Neural cell (in vitro differentiated cells): ENCODE results near the gene EPHA2.

Experiments used
- CTCF ChIP-seq: fragments of 450-650 bp; IDR thresholded peaks from 2 replicates; pipeline ENCODE4 v1.5.1; 2014; ENCODE audit warnings: antibody characterized with exemption, mild to moderate bottlenecking, moderate library complexity; ENCODE audit not compliant: poor library complexity, severe bottlenecking
- EP300 ChIP-seq: fragments of 450-650 bp; conservative IDR thresholded peaks from 2 replicates; pipeline ENCODE4 v1.6.1; 2014; ENCODE audit warnings: antibody characterized with exemption, mild to moderate bottlenecking, moderate library complexity; ENCODE audit not compliant: poor library complexity, severe bottlenecking
- EZH2 ChIP-seq: fragments of 200-600, 300-800 bp; shearing (Covaris generic), sonication (generic); IDR thresholded peaks from 2 replicates; pipeline ENCODE4 v1.6.1; 2014; ENCODE audit warnings: antibody characterized with exemption, low read length, borderline replicate concordance, mild to moderate bottlenecking; ENCODE audit not compliant: insufficient read depth, poor library complexity, severe bottlenecking
- MXI1 ChIP-seq: fragments of 450-650 bp; conservative IDR thresholded peaks from 2 replicates; pipeline ENCODE4 v1.6.1; 2014; ENCODE audit warnings: antibody characterized with exemption, mild to moderate bottlenecking; ENCODE audit not compliant: poor library complexity, severe bottlenecking
- POLR2AphosphoS5 ChIP-seq: IDR thresholded peaks from 2 replicates; pipeline ENCODE4 v1.6.1; 2012
- RAD21 ChIP-seq: fragments of 450-650 bp; conservative IDR thresholded peaks from 2 replicates; pipeline ENCODE4 v1.6.1; 2014; ENCODE audit warnings: antibody characterized with exemption, mild to moderate bottlenecking, moderate library complexity
- REST ChIP-seq: IDR thresholded peaks from 2 replicates; pipeline ENCODE4 v1.6.1; 2012; ENCODE audit warnings: borderline replicate concordance
- TAF1 ChIP-seq: IDR thresholded peaks from 2 replicates; pipeline ENCODE4 v1.6.1; 2012; ENCODE audit warnings: low read depth

GRCh38 chr1:16129316-16129715 lies 26.6 kb downstream of the EPHA2 start:
- TF ChIP-seq EZH2 (no peak), CTCF (no peak), EP300 (no peak), MXI1 (no peak), RAD21 (no peak), TAF1 (no peak), POLR2AphosphoS5 (no peak), REST (no peak)
